GM21737 (cell line): ENCODE measurements around the gene KIF26B.

Source experiments
- ATAC-seq: cut with Tn5 transposase; IDR thresholded peaks from one replicate; pipeline ENCODE4 v1.9.1; 2021; ENCODE audit warnings: mild to moderate bottlenecking, moderate library complexity; ENCODE audit not compliant: unreplicated experiment

KIF26B gene

GRCh38 chr1:245205864-245206263 lies 51.1 kb downstream of the KIF26B start:
- ATAC-seq: no peak

GRCh38 chr1:245207056-245207638 lies 52.4 kb downstream of the KIF26B start:
- no peak for ATAC-seq

- ATAC-seq: no peak
These were observed 53.0 kb downstream of the KIF26B start for GRCh38 chr1:245207801-245208200.

- ATAC-seq: no peak
These were observed 55.1 kb downstream of the KIF26B start for GRCh38 chr1:245209658-245210435.

- ATAC-seq: no peak
These were observed 56.4 kb downstream of the KIF26B start for GRCh38 chr1:245211035-245211749.

GRCh38 chr1:245211761-245212160 lies 57.0 kb downstream of the KIF26B start:
- ATAC-seq: no peak

GRCh38 chr1:245212221-245212710 lies 57.5 kb downstream of the KIF26B start:
- no peak for ATAC-seq

- ATAC-seq: no peak
These were observed 58.5 kb downstream of the KIF26B start for GRCh38 chr1:245213066-245213831.

GRCh38 chr1:245215071-245215470 lies 60.3 kb downstream of the KIF26B start:
- no peak for ATAC-seq

- ATAC-seq: no peak
These were observed 61.8 kb downstream of the KIF26B start for GRCh38 chr1:245216366-245217115.

- no peak for ATAC-seq
These were observed 63.2 kb downstream of the KIF26B start for GRCh38 chr1:245217853-245218608.

- ATAC-seq: no peak
These were observed 65.7 kb downstream of the KIF26B start for GRCh38 chr1:245220381-245220985.

GRCh38 chr1:245221805-245222204 lies 67.0 kb downstream of the KIF26B start:
- ATAC-seq: no peak

GRCh38 chr1:245222931-245223595 lies 68.3 kb downstream of the KIF26B start:
- no peak for ATAC-seq

GRCh38 chr1:245225322-245226202 lies 70.8 kb downstream of the KIF26B start:
- ATAC-seq: no peak

GRCh38 chr1:245226203-245226499 lies 71.4 kb downstream of the KIF26B start:
- no peak for ATAC-seq

GRCh38 chr1:245229051-245229450 lies 74.3 kb downstream of the KIF26B start:
- no peak for ATAC-seq

- no peak for ATAC-seq
These were observed 78.1 kb downstream of the KIF26B start for GRCh38 chr1:245232931-245233330.
